HepG2 (cell line): ENCODE data around the gene CAPN8.

ENCODE experiments used
- CEBPB ChIP-seq: IDR thresholded peaks from 2 replicates; pipeline ENCODE4 v1.6.1; 2011; ENCODE audit warnings: low read depth, low read length, improper control_type of control experiment, borderline replicate concordance
- CTCF ChIP-seq: sonication (generic); formaldehyde crosslinking; IDR thresholded peaks from 2 replicates; pipeline ENCODE4 v1.5.0; 2020; ENCODE audit warnings: mild to moderate bottlenecking, missing genetic modification reagents, moderate library complexity
- EP300 ChIP-seq, 3 experiments: sonication (generic) in 1 of 3; formaldehyde crosslinking in 1 of 3; IDR thresholded peaks; 2 replicates each; pipeline versions ENCODE4 v1.5.1 to v1.6.1; 2011 to 2020; ENCODE audit warnings: low read depth in 2 of 3, low read length in 2 of 3, borderline replicate concordance in 1 of 3, improper control_type of control experiment in 1 of 3, mild to moderate bottlenecking in 1 of 3, missing genetic modification reagents in 1 of 3, moderate library complexity in 1 of 3
- HMG20A ChIP-seq: IDR thresholded peaks from 2 replicates; pipeline ENCODE4 v1.6.1; 2016; ENCODE audit warnings: borderline replicate concordance
- HNF4A ChIP-seq: sonication (generic); formaldehyde crosslinking; IDR thresholded peaks from 2 replicates; pipeline ENCODE4 v1.4.0; 2020; ENCODE audit warnings: missing genetic modification reagents
- HNRNPLL ChIP-seq: fragments of 200-400 bp; formaldehyde crosslinking; IDR thresholded peaks from 2 replicates; pipeline ENCODE4 v1.6.1; 2017; ENCODE audit warnings: mild to moderate bottlenecking, low read depth, low read length; ENCODE audit not compliant: poor library complexity, severe bottlenecking
- KAT7 ChIP-seq: IDR thresholded peaks from 2 replicates; pipeline ENCODE4 v1.6.1; 2018; ENCODE audit warnings: borderline replicate concordance, missing compliant biosample characterization
- SKIL ChIP-seq: sonication (generic); formaldehyde crosslinking; IDR thresholded peaks from 2 replicates; pipeline ENCODE4 v1.8.0; 2022; ENCODE audit warnings: missing genetic modification reagents, mild to moderate bottlenecking, moderate library complexity, borderline replicate concordance
- TBP ChIP-seq: sonication (generic); formaldehyde crosslinking; IDR thresholded peaks from 2 replicates; pipeline ENCODE4 v1.5.0; 2020; ENCODE audit warnings: missing genetic modification reagents
- YY1 ChIP-seq: IDR thresholded peaks from 2 replicates; pipeline ENCODE4 v1.6.1; 2011; ENCODE audit warnings: low read length, low read depth, moderate library complexity, mild to moderate bottlenecking; ENCODE audit not compliant: insufficient read depth, insufficient replicate concordance

DNA sequence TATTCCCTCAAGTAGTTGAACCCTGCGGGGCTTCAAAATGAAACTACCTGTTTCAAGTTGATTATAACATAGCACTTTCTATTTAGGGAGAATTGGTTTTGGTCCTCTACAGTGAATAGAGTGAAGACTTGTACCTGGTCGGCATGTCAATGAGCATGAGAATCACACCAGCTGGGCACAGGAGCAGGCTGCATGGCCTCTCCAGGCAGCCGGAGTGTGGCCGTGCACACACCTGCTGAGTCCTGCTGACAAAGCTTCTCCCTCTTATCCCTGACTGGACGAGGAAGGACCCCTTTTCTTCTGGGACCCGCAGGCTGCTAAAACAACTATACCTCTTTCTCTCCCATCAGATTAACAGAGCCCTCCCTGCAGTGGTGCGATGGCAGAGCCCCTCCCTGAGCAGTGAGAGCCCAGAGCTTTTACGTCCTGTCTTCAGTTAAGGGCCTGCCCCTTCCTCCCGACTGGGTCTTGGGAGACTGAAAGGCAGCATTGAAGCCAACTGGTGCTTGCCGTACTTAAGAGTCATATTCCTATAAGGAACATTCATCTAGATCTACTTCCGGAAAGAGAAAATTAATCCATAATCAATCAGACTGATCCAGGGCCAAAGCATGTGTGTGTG is 124.9 kb downstream of the CAPN8 start:
- no peak for TF ChIP-seq KAT7 (CRISPR knock-in tag)
- TF ChIP-seq SKIL (CRISPR knock-in tag), result no peak
- TF ChIP-seq EP300 (IDR thresholded peaks at IDR 0.05; ENCODE audit: low read depth in 2 of 2, low read length in 2 of 2), result no peak
- TF ChIP-seq EP300 (CRISPR knock-in tag; IDR thresholded peaks at IDR 0.05; ENCODE audit: borderline replicate concordance), result no peak
- no peak for TF ChIP-seq HNF4A (CRISPR knock-in tag)
- TF ChIP-seq HNRNPLL, result no peak
- TF ChIP-seq CTCF (CRISPR knock-in tag), result no peak
- TF ChIP-seq YY1, result no peak
- TF ChIP-seq TBP (CRISPR knock-in tag), result no peak
- no peak for TF ChIP-seq CEBPB
- TF ChIP-seq HMG20A (CRISPR knock-in tag), result no peak
